ENCODE data around the gene HACE1.

- TF ChIP-seq POLR2A (IDR thresholded peaks at IDR 0.05) (no peak), CTCF (IDR thresholded peaks at IDR 0.05) (no peak)
Measured at GRCh38 chr6:104860221-104860620, 502 bp upstream of the HACE1 start.
